ENCODE measurements around the gene SMIM28. TPM values are rescaled to one million over a fixed set of nuclear protein-coding genes. Genes with fewer than 3 reads are reported as not detected.

SMIM28 gene
- total RNA-seq, 4 donors from 2014 or later: not detected

- Histone ChIP-seq H3K4me1 (no peaks in the 10 kb centered on the region), H3K27me3 (no peaks in the 10 kb centered on the region), H3K27ac (no peak overlapping the region), H3K36me3 (no peaks in the 10 kb centered on the region), H3K4me3 (no peak overlapping the region), H3K9me3 (no peaks in the 10 kb centered on the region)
- TF ChIP-seq EP300 (IDR thresholded peaks at IDR 0.05) (no peak), POLR2A (IDR thresholded peaks at IDR 0.05) (no peak), CTCF (IDR thresholded peaks at IDR 0.05) (no peak), POLR2AphosphoS5 (IDR thresholded peaks at IDR 0.05) (no peak)
- no peak for DNase-seq (ENCODE audit: low spot score in 2 of 2)
- 88% methylated on average over 6 of the region's 8 CpGs for WGBS
Observed at GRCh38 chr6:138382498-138383265, 5.0 kb downstream of the SMIM28 start.

- TF ChIP-seq EP300 (IDR thresholded peaks at IDR 0.05) (no peak), CTCF (IDR thresholded peaks at IDR 0.05) (no peak), POLR2A (IDR thresholded peaks at IDR 0.05) (no peak), POLR2AphosphoS5 (IDR thresholded peaks at IDR 0.05) (no peak)
- no peak for DNase-seq (ENCODE audit: low spot score in 2 of 2)
- 72% methylated on average over 3 of the region's 3 CpGs for WGBS
- Histone ChIP-seq H3K27ac (no peak overlapping the region), H3K27me3 (no peaks in the 10 kb centered on the region), H3K9me3 (no peaks in the 10 kb centered on the region), H3K4me3 (no peak overlapping the region), H3K4me1 (no peaks in the 10 kb centered on the region), H3K36me3 (no peaks in the 10 kb centered on the region)
Observed at GRCh38 chr6:138383776-138384175, 6.1 kb downstream of the SMIM28 start.

GRCh38 chr6:138386897-138387296 is 9.2 kb downstream of the SMIM28 start:
- no peaks in the 10 kb centered on the region for H3K36me3 ChIP-seq
- 87% methylated on average over 3 of the region's 3 CpGs for WGBS

GRCh38 chr6:138387577-138388368 is 10.1 kb downstream of the SMIM28 start:
- Histone ChIP-seq H3K36me3 (no peaks in the 10 kb centered on the region), H3K4me3 (no peak overlapping the region), H3K27me3 (no peaks in the 10 kb centered on the region), H3K27ac (no peak overlapping the region), H3K9me3 (no peaks in the 10 kb centered on the region), H3K4me1 (no peaks in the 10 kb centered on the region)
- TF ChIP-seq POLR2AphosphoS5 (IDR thresholded peaks at IDR 0.05) (no peak), CTCF (IDR thresholded peaks at IDR 0.05) (no peak), EP300 (IDR thresholded peaks at IDR 0.05) (no peak)
- DNase-seq (ENCODE audit: low spot score in 2 of 2): no peak
- WGBS: 78% methylated on average over 8 of the region's 8 CpGs

More at GRCh38 chr6:138386897-138387296, 9.2 kb downstream of the SMIM28 start:
- no peak for TF ChIP-seq CTCF (IDR thresholded peaks at IDR 0.05)
- no peak for TF ChIP-seq POLR2AphosphoS5 (IDR thresholded peaks at IDR 0.05)
- no peak for TF ChIP-seq EP300 (IDR thresholded peaks at IDR 0.05)
- TF ChIP-seq POLR2A (IDR thresholded peaks at IDR 0.05): no peak
- H3K4me3 ChIP-seq: no peak overlapping the region
- no peaks in the 10 kb centered on the region for H3K4me1 ChIP-seq
- no peak overlapping the region for H3K27ac ChIP-seq
- H3K27me3 ChIP-seq: no peaks in the 10 kb centered on the region
- DNase-seq (ENCODE audit: low spot score in 2 of 2): no peak
- no peaks in the 10 kb centered on the region for H3K9me3 ChIP-seq

- Histone ChIP-seq H3K36me3 (no peaks in the 10 kb centered on the region), H3K4me1 (no peaks in the 10 kb centered on the region), H3K4me3 (no peak overlapping the region), H3K9me3 (no peaks in the 10 kb centered on the region), H3K27ac (no peak overlapping the region), H3K27me3 (no peaks in the 10 kb centered on the region)
- 84% methylated on average over 5 of the region's 5 CpGs for WGBS
- no peak for DNase-seq (ENCODE audit: low spot score in 2 of 2)
- no peak for TF ChIP-seq CTCF (IDR thresholded peaks at IDR 0.05)
- TF ChIP-seq EP300 (IDR thresholded peaks at IDR 0.05): no peak
- TF ChIP-seq POLR2A (IDR thresholded peaks at IDR 0.05): no peak
Observed at GRCh38 chr6:138389551-138389950, 11.8 kb downstream of the SMIM28 start.
